ENCODE data around the gene ELOVL5.

Gene ELOVL5

GRCh38 chr6:53302678-53303360, 45.9 kb downstream of the ELOVL5 start:
- no peak for DNase-seq

GRCh38 chr6:53301801-53302537, 46.8 kb downstream of the ELOVL5 start:
- DNase-seq = no peak

GRCh38 chr6:53300656-53301551, 47.8 kb downstream of the ELOVL5 start:
- DNase-seq = no peak

GRCh38 chr6:53299331-53300005, 49.3 kb downstream of the ELOVL5 start:
- no peak for DNase-seq

- no peak for DNase-seq
These were observed 51.7 kb downstream of the ELOVL5 start for GRCh38 chr6:53297004-53297403.

GRCh38 chr6:53295176-53295575, 53.6 kb downstream of the ELOVL5 start:
- no peak for DNase-seq

- no peak for DNase-seq
These were observed 54.1 kb downstream of the ELOVL5 start for GRCh38 chr6:53294611-53295010.

GRCh38 chr6:53294095-53294494, 54.7 kb downstream of the ELOVL5 start:
- no peak for DNase-seq

- no peak for DNase-seq
These were observed 55.1 kb downstream of the ELOVL5 start for GRCh38 chr6:53293691-53294090.

- DNase-seq = no peak
These were observed 57.9 kb downstream of the ELOVL5 start for GRCh38 chr6:53290537-53291510.

- DNase-seq = no peak
These were observed 61.2 kb downstream of the ELOVL5 start for GRCh38 chr6:53287336-53288225.

- DNase-seq = no peak
These were observed 63.8 kb downstream of the ELOVL5 start for GRCh38 chr6:53284901-53285300.

- no peak for DNase-seq
These were observed 66.0 kb downstream of the ELOVL5 start for GRCh38 chr6:53282741-53283140.

- no peak for DNase-seq
These were observed 66.5 kb downstream of the ELOVL5 start for GRCh38 chr6:53282234-53282633.

GRCh38 chr6:53281518-53282215, 67.1 kb downstream of the ELOVL5 start:
- DNase-seq = no peak

GRCh38 chr6:53280207-53280606, 68.5 kb downstream of the ELOVL5 start:
- DNase-seq = no peak

- DNase-seq = no peak
These were observed 69.5 kb downstream of the ELOVL5 start for GRCh38 chr6:53279293-53279692.

GRCh38 chr6:53273370-53273769, 75.4 kb downstream of the ELOVL5 start:
- DNase-seq = no peak

- DNase-seq = no peak
These were observed 78.9 kb downstream of the ELOVL5 start for GRCh38 chr6:53269827-53270226.
